Fibroblast of lung (primary cell): ENCODE results near the gene LCN1.

Source experiments
- CTCF ChIP-seq, 2 donors: IDR thresholded peaks in 1 of 2; conservative IDR thresholded peaks in 1 of 2; 1 replicate in 1 of 2; 2 replicates in 1 of 2; pipeline ENCODE4 v1.5.1; 2011 to 2012; ENCODE audit warnings: low read length in 2 of 2, control low read depth in 1 of 2, inconsistent platforms in 1 of 2, low read depth in 1 of 2, mild to moderate bottlenecking in 1 of 2
- EZH2 ChIP-seq: IDR thresholded peaks from 2 replicates; pipeline ENCODE4 v1.5.1; 2012; ENCODE audit warnings: low read length, control low read depth, mild to moderate bottlenecking; ENCODE audit errors: missing control alignments

GRCh38 chr9:135502168-135502872 is 18.9 kb upstream of the LCN1 start:
- TF ChIP-seq CTCF (conservative IDR thresholded peaks at IDR 0.05 in 1 of 2, IDR thresholded peaks at IDR 0.05 in 1 of 2; ENCODE audit: low read depth in 1 of 2, low read length in 2 of 2), result no peak
- no peak for TF ChIP-seq EZH2
